HEK293 (cell line): ENCODE measurements around the gene GPR160.

Experiments
- CTCF ChIP-seq: fragments of 450-650 bp; formaldehyde crosslinking; IDR thresholded peaks from 2 replicates; pipeline ENCODE4 v1.5.1; 2016; ENCODE audit warnings: missing biosample characterization, missing genetic modification characterization
- GFI1B ChIP-seq: fragments of 450-650 bp; formaldehyde crosslinking; IDR thresholded peaks from 2 replicates; pipeline ENCODE4 v1.5.1; 2016; ENCODE audit warnings: missing biosample characterization, missing genetic modification characterization
- KLF7 ChIP-seq: fragments of 450-650 bp; formaldehyde crosslinking; IDR thresholded peaks from 2 replicates; pipeline ENCODE4 v1.5.1; 2016; ENCODE audit warnings: missing biosample characterization, missing genetic modification characterization, borderline replicate concordance
- MZF1 ChIP-seq: fragments of 450-650 bp; formaldehyde crosslinking; IDR thresholded peaks from 2 replicates; pipeline ENCODE4 v1.5.1; 2017; ENCODE audit warnings: missing biosample characterization, missing genetic modification characterization, borderline replicate concordance
- PRDM4 ChIP-seq: fragments of 450-650 bp; formaldehyde crosslinking; IDR thresholded peaks from 2 replicates; pipeline ENCODE4 v1.5.1; 2017; ENCODE audit warnings: missing biosample characterization, missing genetic modification characterization
- REST ChIP-seq: fragments of 450-650 bp; formaldehyde crosslinking; IDR thresholded peaks from 2 replicates; pipeline ENCODE4 v1.5.1; 2016; ENCODE audit warnings: missing biosample characterization, missing genetic modification characterization
- SP3 ChIP-seq: fragments of 450-650 bp; formaldehyde crosslinking; IDR thresholded peaks from 2 replicates; pipeline ENCODE4 v1.5.1; 2016; ENCODE audit warnings: missing biosample characterization, missing genetic modification characterization
- TCF7L2 ChIP-seq: IDR thresholded peaks from 2 replicates; pipeline ENCODE4 v1.6.1; 2011; ENCODE audit warnings: low read depth, mild to moderate bottlenecking, inconsistent platforms, low read length, moderate library complexity, borderline replicate concordance
- ZBTB20 ChIP-seq: fragments of 450-650 bp; formaldehyde crosslinking; IDR thresholded peaks from 2 replicates; pipeline ENCODE4 v1.5.1; 2016; ENCODE audit warnings: missing biosample characterization, missing genetic modification characterization
- ZBTB7A ChIP-seq: fragments of 450-650 bp; formaldehyde crosslinking; IDR thresholded peaks from 2 replicates; pipeline ENCODE4 v1.5.1; 2016; ENCODE audit warnings: low read depth, missing biosample characterization, missing genetic modification characterization
- ZFP3 ChIP-seq: fragments of 450-650 bp; formaldehyde crosslinking; IDR thresholded peaks from 2 replicates; pipeline ENCODE4 v1.5.1; 2016; ENCODE audit warnings: low read depth, missing biosample characterization, missing genetic modification characterization
- ZNF266 ChIP-seq: fragments of 450-650 bp; formaldehyde crosslinking; IDR thresholded peaks from 2 replicates; pipeline ENCODE4 v1.5.1; 2016; ENCODE audit warnings: missing biosample characterization, missing genetic modification characterization, low read depth
- ZNF362 ChIP-seq: fragments of 450-650 bp; formaldehyde crosslinking; IDR thresholded peaks from 2 replicates; pipeline ENCODE4 v1.5.1; 2016; ENCODE audit warnings: missing biosample characterization, missing genetic modification characterization
- ZNF639 ChIP-seq: fragments of 450-650 bp; formaldehyde crosslinking; IDR thresholded peaks from 2 replicates; pipeline ENCODE4 v1.5.1; 2016; ENCODE audit warnings: missing biosample characterization, missing genetic modification characterization

GRCh38 chr3:170044271-170044670, 6.5 kb downstream of the GPR160 start:
- TF ChIP-seq SP3 (tag by site-specific recombination) (no peak), CTCF (tag by site-specific recombination) (no peak), ZNF362 (tag by site-specific recombination) (no peak), MZF1 (no peak), ZBTB20 (tag by site-specific recombination) (no peak), REST (no peak), TCF7L2 (no peak), ZNF639 (tag by site-specific recombination) (no peak), KLF7 (tag by site-specific recombination) (no peak), GFI1B (tag by site-specific recombination) (no peak), ZNF266 (tag by site-specific recombination) (no peak), ZBTB7A (tag by site-specific recombination) (no peak), ZFP3 (no peak), PRDM4 (tag by site-specific recombination) (no peak)
